GM23248 (cell line): ENCODE results near the gene ACSF2.

ENCODE experiments used
- EZH2 ChIP-seq: fragments of 200-600 bp; sonication (generic); IDR thresholded peaks from 2 replicates; pipeline ENCODE4 v1.6.1; 2018; ENCODE audit warnings: antibody characterized with exemption, mild to moderate bottlenecking; ENCODE audit not compliant: insufficient read depth, poor library complexity, severe bottlenecking
- EZH2phosphoT487 ChIP-seq: fragments of 200-600 bp; sonication (generic); IDR thresholded peaks from 2 replicates; pipeline ENCODE4 v1.6.1; 2018; ENCODE audit warnings: antibody characterized with exemption, moderate library complexity, mild to moderate bottlenecking, low read depth; ENCODE audit not compliant: insufficient read depth

DNA sequence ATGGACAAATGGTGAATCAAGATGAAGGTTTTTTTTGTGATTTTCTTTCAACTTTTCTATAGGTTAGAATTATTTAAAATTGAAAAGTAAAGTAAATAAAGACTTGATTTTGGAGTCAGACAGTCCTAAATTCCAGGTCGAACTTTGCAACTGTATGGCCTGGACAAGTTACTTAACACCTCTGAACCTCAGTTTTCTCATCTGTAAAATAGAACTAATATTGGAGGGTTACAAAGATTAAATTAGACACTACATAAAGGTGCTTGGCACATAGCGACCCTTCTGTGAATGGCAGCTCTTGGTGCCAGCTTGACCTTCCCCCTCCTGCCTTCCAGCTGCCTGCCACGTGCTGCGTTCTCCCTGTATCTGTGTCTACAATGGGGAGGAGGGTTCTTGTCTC is 55.6 kb downstream of the ACSF2 start:
- TF ChIP-seq EZH2 (no peak), EZH2phosphoT487 (no peak)
